Measurements from ENCODE around the gene PSMA2. TPM values are rescaled to one million over a fixed set of nuclear protein-coding genes. Genes with fewer than 3 reads are reported as not detected.

PSMA2 gene
- total and polyA plus RNA-seq, 4 donors = 24.8 to 221 (median 73.8) TPM

DNA sequence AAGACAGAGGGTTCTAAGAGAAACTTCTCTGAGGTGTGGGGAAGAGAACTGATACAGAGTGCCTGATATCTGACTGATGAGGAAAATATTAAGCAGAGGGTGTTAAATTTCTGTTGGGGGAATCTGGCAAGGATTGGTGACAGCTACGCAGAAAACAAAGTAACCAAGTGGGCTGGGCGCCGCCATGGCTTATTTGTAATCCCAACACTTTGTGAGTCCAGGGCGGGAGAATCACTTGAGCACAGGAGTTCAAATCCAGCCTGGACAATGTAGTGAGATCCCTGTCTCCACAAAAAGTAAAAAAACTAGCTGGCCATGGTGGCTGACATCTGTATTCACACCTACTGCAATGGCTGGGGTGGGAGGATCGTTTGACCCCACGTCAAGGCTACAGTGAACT is 18.0 kb downstream of the PSMA2 start:
- DNase-seq (ENCODE audit: low spot score) = no peak
- H3K4me3 ChIP-seq (ENCODE audit: low read depth in 1 of 3, low read length in 3 of 3) = no peak overlapping the region
- H3K9me3 ChIP-seq (ENCODE audit: control insufficient read depth in 4 of 4, low read length in 3 of 4) = no peaks in the 10 kb centered on the region
- peaks cover 2 to 29% (median 25%) of the 10 kb centered on the region in 4 donors for H3K4me1 ChIP-seq (ENCODE audit: control insufficient read depth in 4 of 4, insufficient read depth in 4 of 4, low read length in 3 of 4)
- peaks cover 4 to 28% (median 18%) of the 10 kb centered on the region in 4 donors for H3K36me3 ChIP-seq (ENCODE audit: control insufficient read depth in 4 of 4, insufficient read depth in 3 of 4, low read depth in 1 of 4, low read length in 3 of 4)
- H3K27me3 ChIP-seq (ENCODE audit: control insufficient read depth in 4 of 4, insufficient read depth in 4 of 4, low read length in 3 of 4) = no peaks in the 10 kb centered on the region
- 78% methylated on average over 6 of the region's 6 CpGs for WGBS
- TF ChIP-seq EGR1 (IDR thresholded peaks at IDR 0.05; ENCODE audit: low read depth in 2 of 2) = no peak
- TF ChIP-seq HNF4A (conservative IDR thresholded peaks at IDR 0.05) = no peak
- TF ChIP-seq JUND (IDR thresholded peaks at IDR 0.05) = no peak
- TF ChIP-seq YY1 (IDR thresholded peaks at IDR 0.05) = no peak
- TF ChIP-seq, protein P1, sequence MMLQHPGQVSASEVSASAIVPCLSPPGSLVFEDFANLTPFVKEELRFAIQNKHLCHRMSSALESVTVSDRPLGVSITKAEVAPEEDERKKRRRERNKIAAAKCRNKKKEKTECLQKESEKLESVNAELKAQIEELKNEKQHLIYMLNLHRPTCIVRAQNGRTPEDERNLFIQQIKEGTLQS (IDR thresholded peaks at IDR 0.05) = no peak
- TF ChIP-seq RAD21 (IDR thresholded peaks at IDR 0.05) = no peak
- no peak for TF ChIP-seq NR2F2 (IDR thresholded peaks at IDR 0.05)
- TF ChIP-seq, protein P2, sequence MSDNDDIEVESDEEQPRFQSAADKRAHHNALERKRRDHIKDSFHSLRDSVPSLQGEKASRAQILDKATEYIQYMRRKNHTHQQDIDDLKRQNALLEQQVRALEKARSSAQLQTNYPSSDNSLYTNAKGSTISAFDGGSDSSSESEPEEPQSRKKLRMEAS (IDR thresholded peaks at IDR 0.05) = no peak
- no peak for TF ChIP-seq HNF4G (IDR thresholded peaks at IDR 0.05)
- TF ChIP-seq, protein P3, sequence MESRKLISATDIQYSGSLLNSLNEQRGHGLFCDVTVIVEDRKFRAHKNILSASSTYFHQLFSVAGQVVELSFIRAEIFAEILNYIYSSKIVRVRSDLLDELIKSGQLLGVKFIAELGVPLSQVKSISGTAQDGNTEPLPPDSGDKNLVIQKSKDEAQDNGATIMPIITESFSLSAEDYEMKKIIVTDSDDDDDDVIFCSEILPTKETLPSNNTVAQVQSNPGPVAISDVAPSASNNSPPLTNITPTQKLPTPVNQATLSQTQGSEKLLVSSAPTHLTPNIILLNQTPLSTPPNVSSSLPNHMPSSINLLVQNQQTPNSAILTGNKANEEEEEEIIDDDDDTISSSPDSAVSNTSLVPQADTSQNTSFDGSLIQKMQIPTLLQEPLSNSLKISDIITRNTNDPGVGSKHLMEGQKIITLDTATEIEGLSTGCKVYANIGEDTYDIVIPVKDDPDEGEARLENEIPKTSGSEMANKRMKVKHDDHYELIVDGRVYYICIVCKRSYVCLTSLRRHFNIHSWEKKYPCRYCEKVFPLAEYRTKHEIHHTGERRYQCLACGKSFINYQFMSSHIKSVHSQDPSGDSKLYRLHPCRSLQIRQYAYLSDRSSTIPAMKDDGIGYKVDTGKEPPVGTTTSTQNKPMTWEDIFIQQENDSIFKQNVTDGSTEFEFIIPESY (IDR thresholded peaks at IDR 0.05) = no peak
- TF ChIP-seq, protein P4, sequence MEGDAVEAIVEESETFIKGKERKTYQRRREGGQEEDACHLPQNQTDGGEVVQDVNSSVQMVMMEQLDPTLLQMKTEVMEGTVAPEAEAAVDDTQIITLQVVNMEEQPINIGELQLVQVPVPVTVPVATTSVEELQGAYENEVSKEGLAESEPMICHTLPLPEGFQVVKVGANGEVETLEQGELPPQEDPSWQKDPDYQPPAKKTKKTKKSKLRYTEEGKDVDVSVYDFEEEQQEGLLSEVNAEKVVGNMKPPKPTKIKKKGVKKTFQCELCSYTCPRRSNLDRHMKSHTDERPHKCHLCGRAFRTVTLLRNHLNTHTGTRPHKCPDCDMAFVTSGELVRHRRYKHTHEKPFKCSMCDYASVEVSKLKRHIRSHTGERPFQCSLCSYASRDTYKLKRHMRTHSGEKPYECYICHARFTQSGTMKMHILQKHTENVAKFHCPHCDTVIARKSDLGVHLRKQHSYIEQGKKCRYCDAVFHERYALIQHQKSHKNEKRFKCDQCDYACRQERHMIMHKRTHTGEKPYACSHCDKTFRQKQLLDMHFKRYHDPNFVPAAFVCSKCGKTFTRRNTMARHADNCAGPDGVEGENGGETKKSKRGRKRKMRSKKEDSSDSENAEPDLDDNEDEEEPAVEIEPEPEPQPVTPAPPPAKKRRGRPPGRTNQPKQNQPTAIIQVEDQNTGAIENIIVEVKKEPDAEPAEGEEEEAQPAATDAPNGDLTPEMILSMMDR (IDR thresholded peaks at IDR 0.05; ENCODE audit: low read depth, low read length, missing input control) = no peak
- TF ChIP-seq SP1 (IDR thresholded peaks at IDR 0.05) = no peak
- TF ChIP-seq GABPA (IDR thresholded peaks at IDR 0.05 in 1 of 2, conservative IDR thresholded peaks at IDR 0.05 in 1 of 2) = no peak
- no peak for TF ChIP-seq RXRA (IDR thresholded peaks at IDR 0.05)
- TF ChIP-seq, protein P5, sequence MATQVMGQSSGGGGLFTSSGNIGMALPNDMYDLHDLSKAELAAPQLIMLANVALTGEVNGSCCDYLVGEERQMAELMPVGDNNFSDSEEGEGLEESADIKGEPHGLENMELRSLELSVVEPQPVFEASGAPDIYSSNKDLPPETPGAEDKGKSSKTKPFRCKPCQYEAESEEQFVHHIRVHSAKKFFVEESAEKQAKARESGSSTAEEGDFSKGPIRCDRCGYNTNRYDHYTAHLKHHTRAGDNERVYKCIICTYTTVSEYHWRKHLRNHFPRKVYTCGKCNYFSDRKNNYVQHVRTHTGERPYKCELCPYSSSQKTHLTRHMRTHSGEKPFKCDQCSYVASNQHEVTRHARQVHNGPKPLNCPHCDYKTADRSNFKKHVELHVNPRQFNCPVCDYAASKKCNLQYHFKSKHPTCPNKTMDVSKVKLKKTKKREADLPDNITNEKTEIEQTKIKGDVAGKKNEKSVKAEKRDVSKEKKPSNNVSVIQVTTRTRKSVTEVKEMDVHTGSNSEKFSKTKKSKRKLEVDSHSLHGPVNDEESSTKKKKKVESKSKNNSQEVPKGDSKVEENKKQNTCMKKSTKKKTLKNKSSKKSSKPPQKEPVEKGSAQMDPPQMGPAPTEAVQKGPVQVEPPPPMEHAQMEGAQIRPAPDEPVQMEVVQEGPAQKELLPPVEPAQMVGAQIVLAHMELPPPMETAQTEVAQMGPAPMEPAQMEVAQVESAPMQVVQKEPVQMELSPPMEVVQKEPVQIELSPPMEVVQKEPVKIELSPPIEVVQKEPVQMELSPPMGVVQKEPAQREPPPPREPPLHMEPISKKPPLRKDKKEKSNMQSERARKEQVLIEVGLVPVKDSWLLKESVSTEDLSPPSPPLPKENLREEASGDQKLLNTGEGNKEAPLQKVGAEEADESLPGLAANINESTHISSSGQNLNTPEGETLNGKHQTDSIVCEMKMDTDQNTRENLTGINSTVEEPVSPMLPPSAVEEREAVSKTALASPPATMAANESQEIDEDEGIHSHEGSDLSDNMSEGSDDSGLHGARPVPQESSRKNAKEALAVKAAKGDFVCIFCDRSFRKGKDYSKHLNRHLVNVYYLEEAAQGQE (IDR thresholded peaks at IDR 0.05) = no peak
- TF ChIP-seq FOXA1 (IDR thresholded peaks at IDR 0.05) = no peak
- TF ChIP-seq FOXA2 (IDR thresholded peaks at IDR 0.05) = no peak
- no peak overlapping the region for H3K27ac ChIP-seq (ENCODE audit: low read depth in 1 of 2, low read length in 2 of 2)
- no peak overlapping the region for H3K9ac ChIP-seq (ENCODE audit: low read depth in 1 of 2, low read length in 2 of 2)
